Measurements from ENCODE around the gene PIGBOS1. TPM values are rescaled to one million over a fixed set of nuclear protein-coding genes. Genes with fewer than 3 reads are reported as not detected.

PIGBOS1 gene, protein sequence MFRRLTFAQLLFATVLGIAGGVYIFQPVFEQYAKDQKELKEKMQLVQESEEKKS
- 10 to 100 TPM in 1 of 2 experiments, 1 to 10 TPM in 1; 6.2 to 10.1 TPM for total RNA-seq
- 21.1 TPM for polyA plus RNA-seq (2013, experiment 1 of 2)
- polyA plus RNA-seq (2013, experiment 2 of 2): 17.6 TPM
- 2.1 to 9.7 (median 5.6) reads per million in 172 experiments for total RNA-seq

DNA sequence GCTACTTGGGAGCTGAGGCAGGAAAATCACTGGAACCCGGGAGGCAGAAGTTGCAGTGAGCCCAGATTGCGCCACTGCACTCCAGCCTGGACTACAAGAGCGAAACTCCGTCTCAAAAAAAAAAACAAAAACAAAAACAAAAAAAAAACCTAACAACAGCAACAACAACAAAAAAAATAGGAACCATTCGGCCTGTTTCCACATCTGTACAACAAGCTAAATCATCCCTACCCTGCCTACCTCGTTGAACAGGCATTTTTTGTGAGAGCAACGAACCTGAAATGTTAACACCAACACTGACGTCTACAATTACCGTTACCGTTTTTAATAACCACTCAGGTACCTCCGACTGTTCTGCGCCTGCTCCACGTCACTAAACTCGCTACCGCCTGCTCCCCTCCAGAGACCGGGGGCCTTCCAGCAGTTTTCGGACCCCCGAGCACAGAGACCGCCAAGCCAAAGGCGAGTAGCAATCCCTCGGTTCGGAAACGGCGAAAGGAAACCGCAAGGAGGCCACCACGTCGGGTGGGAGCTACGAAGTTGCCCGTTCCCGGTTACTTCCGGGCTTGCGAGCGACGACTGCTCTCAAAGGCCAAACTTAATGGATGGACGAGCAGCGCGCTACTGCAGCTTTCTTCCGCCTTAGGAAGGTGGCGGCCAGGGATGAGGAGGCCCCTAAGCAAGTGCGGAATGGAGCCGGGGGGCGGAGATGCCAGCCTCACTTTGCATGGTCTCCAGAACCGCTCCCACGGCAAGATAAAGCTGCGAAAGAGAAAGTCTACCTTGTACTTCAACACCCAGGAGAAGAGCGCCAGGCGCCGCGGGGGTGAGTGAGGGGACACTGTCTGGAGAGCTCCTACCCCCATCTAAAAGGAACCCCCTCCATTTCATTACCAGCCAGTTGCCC, at the start of gene PIGBOS1, which contains the start of gene PIGB:
Gene PIGBOS1 (minus strand): TSS at position 536 of the 907 bp plus-strand sequence. CDS start 1,331 bp downstream, outside the sequence.
Gene PIGB (plus strand): TSS at position 635 of the 907 bp plus-strand sequence. CDS start 29 bp downstream, at position 664.
- intact Hi-C loops (cut with DNase I, micrococcal nuclease): loop anchor here (1.0 to 5.0 kb wide), 2 partner anchors 88 to 123 kb away; partner anchors contain the start of genes CCPG1 (in 2 of the 2), PIERCE2 (in 2 of the 2) and RSL24D1 (in 1 of the 2)
- H3K9me3 ChIP-seq (ENCODE audit: control insufficient read depth in 1 of 2, insufficient read depth in 1 of 2, low read length in 2 of 2): no peaks in the 10 kb centered on the region
- peaks cover 80% of the 10 kb centered on the region for H3K4me1 Mint-ChIP-seq (ENCODE audit: low read depth)

DNA sequence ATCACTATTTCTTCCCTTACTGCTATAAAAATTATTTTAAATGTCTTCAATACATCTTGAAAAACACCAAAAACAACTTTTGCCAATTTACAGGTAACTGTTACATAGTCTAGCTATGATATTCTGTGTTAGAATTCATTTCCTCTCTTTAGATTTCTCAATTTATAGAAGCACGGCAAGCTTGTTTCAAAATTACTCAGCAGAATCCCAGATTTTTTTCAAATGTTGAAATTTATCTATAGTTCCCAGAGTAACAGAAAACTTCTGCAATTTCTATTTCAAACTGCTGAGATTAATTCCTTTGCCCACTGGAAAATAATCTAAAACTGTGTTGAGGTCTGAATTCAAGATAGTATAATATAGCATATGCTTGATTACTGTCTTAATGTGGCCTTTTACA, 48.1 kb upstream of the PIGBOS1 start:
- H3K4me1 ChIP-seq (ENCODE audit: insufficient read depth, low read length): no peaks in the 10 kb centered on the region
- no peak overlapping the region for H3K4me3 ChIP-seq (ENCODE audit: low read length)
- H3K27ac ChIP-seq (ENCODE audit: low read depth in 1 of 2, low read length in 2 of 2): no peak overlapping the region
- peaks cover 71% of the 10 kb centered on the region for H3K36me3 Mint-ChIP-seq (ENCODE audit: low read depth)
- intact Hi-C loops (cut with DNase I, micrococcal nuclease): no loop called here
- no peaks in the 10 kb centered on the region for H3K27me3 ChIP-seq (ENCODE audit: control insufficient read depth in 1 of 2, insufficient read depth in 2 of 2, low read length in 2 of 2)
- H3K36me3 ChIP-seq (ENCODE audit: insufficient read depth, low read length): peaks cover 30% of the 10 kb centered on the region
- POLR2A ChIA-PET: interaction anchor here (1.1 kb wide), 1 partner anchor 41 kb away, joined by 4 read pairs; the partner anchor contains the start of genes CCPG1 and PIERCE2
- no peak for DNase-seq
- no peaks in the 10 kb centered on the region for H3K27me3 Mint-ChIP-seq
- ATAC-seq (ENCODE audit: poor library complexity): no peak
- TF ChIP-seq, protein P1, sequence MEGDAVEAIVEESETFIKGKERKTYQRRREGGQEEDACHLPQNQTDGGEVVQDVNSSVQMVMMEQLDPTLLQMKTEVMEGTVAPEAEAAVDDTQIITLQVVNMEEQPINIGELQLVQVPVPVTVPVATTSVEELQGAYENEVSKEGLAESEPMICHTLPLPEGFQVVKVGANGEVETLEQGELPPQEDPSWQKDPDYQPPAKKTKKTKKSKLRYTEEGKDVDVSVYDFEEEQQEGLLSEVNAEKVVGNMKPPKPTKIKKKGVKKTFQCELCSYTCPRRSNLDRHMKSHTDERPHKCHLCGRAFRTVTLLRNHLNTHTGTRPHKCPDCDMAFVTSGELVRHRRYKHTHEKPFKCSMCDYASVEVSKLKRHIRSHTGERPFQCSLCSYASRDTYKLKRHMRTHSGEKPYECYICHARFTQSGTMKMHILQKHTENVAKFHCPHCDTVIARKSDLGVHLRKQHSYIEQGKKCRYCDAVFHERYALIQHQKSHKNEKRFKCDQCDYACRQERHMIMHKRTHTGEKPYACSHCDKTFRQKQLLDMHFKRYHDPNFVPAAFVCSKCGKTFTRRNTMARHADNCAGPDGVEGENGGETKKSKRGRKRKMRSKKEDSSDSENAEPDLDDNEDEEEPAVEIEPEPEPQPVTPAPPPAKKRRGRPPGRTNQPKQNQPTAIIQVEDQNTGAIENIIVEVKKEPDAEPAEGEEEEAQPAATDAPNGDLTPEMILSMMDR (IDR thresholded peaks at IDR 0.05): no peak
- CTCF ChIA-PET: no interaction called here
- H3K9me3 ChIP-seq (ENCODE audit: control insufficient read depth in 1 of 2, insufficient read depth in 1 of 2, low read length in 2 of 2): no peaks in the 10 kb centered on the region
- H3K9me3 Mint-ChIP-seq: no peaks in the 10 kb centered on the region
- no peaks in the 10 kb centered on the region for H3K4me1 Mint-ChIP-seq (ENCODE audit: low read depth)
- no peak overlapping the region for H3K27ac Mint-ChIP-seq
- H3K4me3 Mint-ChIP-seq: no peak overlapping the region

More for the DNA sequence above, at the start of gene PIGBOS1, which contains the start of gene PIGB:
- H3K27ac ChIP-seq (ENCODE audit: low read depth in 1 of 2, low read length in 2 of 2): peak within 1 kb of the TSS; percentile 88 to 93
- peaks cover 10% of the 10 kb centered on the region for H3K36me3 ChIP-seq (ENCODE audit: insufficient read depth, low read length)
- H3K27me3 ChIP-seq (ENCODE audit: control insufficient read depth in 1 of 2, insufficient read depth in 2 of 2, low read length in 2 of 2): no peaks in the 10 kb centered on the region
- ATAC-seq (ENCODE audit: poor library complexity): peak; percentile 90
- peak within 1 kb of the TSS; percentile 69 for H3K4me3 ChIP-seq (ENCODE audit: low read length)
- Mint-ChIP-seq H3K27ac (peak within 1 kb of the TSS; percentile 100), H3K27me3 (no peaks in the 10 kb centered on the region), H3K9me3 (no peaks in the 10 kb centered on the region), H3K36me3 (ENCODE audit: low read depth) (peaks cover 61% of the 10 kb centered on the region), H3K4me3 (peak within 1 kb of the TSS; percentile 99)
- CTCF ChIA-PET: interaction anchor here (1.1 to 2.5 kb wide), 4 partner anchors 89 to 122 kb away, joined by 3 to 10 read pairs (median 8); partner anchors contain the start of genes CCPG1, PIERCE2 and RSL24D1
- TF ChIP-seq, protein P1 (IDR thresholded peaks at IDR 0.05): no peak
- peak; percentile 62 to 90 (median 70) for DNase-seq
- POLR2A ChIA-PET: interaction anchor here (0.7 to 3.5 kb wide), 20 partner anchors 9 to 122 kb away, joined by 3 to 60 read pairs (median 4); partner anchors contain the start of genes CCPG1, PIERCE2 and RSL24D1
- H3K4me1 ChIP-seq (ENCODE audit: insufficient read depth, low read length): peaks cover 33% of the 10 kb centered on the region

DNA sequence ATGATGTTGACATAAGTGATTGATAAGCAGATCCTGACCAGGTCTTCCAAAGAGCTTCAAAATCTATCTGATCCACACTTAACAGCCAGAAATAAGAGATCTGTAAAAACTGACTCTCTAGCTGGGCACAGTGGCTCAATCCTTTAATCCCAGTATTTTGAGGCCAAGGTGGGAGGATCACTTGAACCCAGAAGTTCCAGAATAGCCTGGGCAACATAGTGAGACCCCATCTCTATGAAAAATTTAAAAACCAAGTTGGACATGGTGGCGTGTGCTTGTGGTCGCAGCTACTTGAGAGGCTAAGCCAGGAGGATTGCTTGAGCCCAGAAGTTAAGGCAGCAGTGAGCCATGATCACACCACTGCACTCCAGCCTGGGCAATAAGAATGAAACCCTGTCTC, 43.7 kb upstream of the PIGBOS1 start:
- TF ChIP-seq, protein P1 (IDR thresholded peaks at IDR 0.05): no peak
- Histone ChIP-seq H3K4me3 (ENCODE audit: low read length) (no peak overlapping the region), H3K27me3 (ENCODE audit: control insufficient read depth in 1 of 2, insufficient read depth in 2 of 2, low read length in 2 of 2) (no peaks in the 10 kb centered on the region), H3K27ac (ENCODE audit: low read depth in 1 of 2, low read length in 2 of 2) (no peak overlapping the region), H3K9me3 (ENCODE audit: control insufficient read depth in 1 of 2, insufficient read depth in 1 of 2, low read length in 2 of 2) (no peaks in the 10 kb centered on the region), H3K36me3 (ENCODE audit: insufficient read depth, low read length) (peaks cover 23% of the 10 kb centered on the region), H3K4me1 (ENCODE audit: insufficient read depth, low read length) (no peaks in the 10 kb centered on the region)
- CTCF ChIA-PET: interaction anchor here (1.7 kb wide), 1 partner anchor 18 kb away, joined by 5 read pairs; no protein-coding TSS in a partner anchor
- POLR2A ChIA-PET: no interaction called here
- ATAC-seq (ENCODE audit: poor library complexity) (no peak), DNase-seq (no peak)
- H3K27me3 Mint-ChIP-seq: no peaks in the 10 kb centered on the region
- intact Hi-C loops (cut with DNase I, micrococcal nuclease): no loop called here
- H3K27ac Mint-ChIP-seq: no peak overlapping the region
- no peaks in the 10 kb centered on the region for H3K4me1 Mint-ChIP-seq (ENCODE audit: low read depth)
- peaks cover 68% of the 10 kb centered on the region for H3K36me3 Mint-ChIP-seq (ENCODE audit: low read depth)
- no peak overlapping the region for H3K4me3 Mint-ChIP-seq
- no peaks in the 10 kb centered on the region for H3K9me3 Mint-ChIP-seq

Measured in CD4-positive, alpha-beta T cell (primary cell).